Heart right ventricle (tissue), 16 donors: ENCODE data around the gene ZNF576. TPM values are rescaled to one million over a fixed set of nuclear protein-coding genes. Genes with fewer than 3 reads are reported as not detected.

ENCODE experiments used
- ATAC-seq, 8 donors: fragments of 200-7000 bp; cut with Tn5 transposase; one replicate each; pipeline ENCODE4 v1.9.1; 2020; ENCODE audit warnings: mild to moderate bottlenecking in 8 of 8, moderate library complexity in 8 of 8, moderate number of reproducible peaks in 1 of 8
- DNase-seq, 2 donors: peaks; one replicate each; pipeline ENCODE4 v3.0.0-alpha.2; 2020
- H3K27ac ChIP-seq, 10 donors: fragments of 200-600 bp; sonication (generic) in 2 of 10; one replicate each; pipeline versions ENCODE4 v1.5.0 to v1.8.0; 2020 to 2022; ENCODE audit warnings: mild to moderate bottlenecking in 3 of 10
- H3K27me3 ChIP-seq, 7 donors: fragments of 200-600 bp; one replicate each; pipeline ENCODE4 v1.8.0; 2021 to 2022; ENCODE audit warnings: mild to moderate bottlenecking in 2 of 7
- H3K36me3 ChIP-seq, 9 donors: fragments of 200-600 bp; sonication (generic) in 1 of 9; one replicate each; pipeline versions ENCODE4 v1.5.0 to v1.8.0; 2020 to 2022; ENCODE audit warnings: mild to moderate bottlenecking in 2 of 9
- H3K4me1 ChIP-seq, 9 donors: fragments of 200-600 bp; sonication (generic) in 1 of 9; one replicate each; pipeline versions ENCODE4 v1.5.0 to v1.8.0; 2020 to 2022; ENCODE audit warnings: mild to moderate bottlenecking in 4 of 9
- H3K4me3 ChIP-seq, 10 donors: fragments of 200-600 bp; sonication (generic) in 2 of 10; one replicate each; pipeline versions ENCODE4 v1.5.0 to v1.8.0; 2020 to 2022; ENCODE audit warnings: mild to moderate bottlenecking in 7 of 10, moderate library complexity in 2 of 10
- H3K9me3 ChIP-seq, 11 donors: fragments of 200-600 bp in 10 of 11; sonication (generic) in 2 of 11; one replicate each; pipeline versions ENCODE4 v1.5.0 to v1.8.0; 2013 to 2022; ENCODE audit warnings: mild to moderate bottlenecking in 2 of 11, control low read depth in 1 of 11, moderate library complexity in 1 of 11
- CTCF ChIP-seq, 9 donors: fragments of 200-600 bp; sonication (generic) in 2 of 9; IDR thresholded peaks; one replicate each; pipeline versions ENCODE4 v1.5.0 to v1.8.0; 2021 to 2022; ENCODE audit warnings: antibody characterized with exemption in 9 of 9, mild to moderate bottlenecking in 5 of 9, moderate library complexity in 1 of 9
- WGBS, 2 donors: extraction: QIAGEN DNeasy Blood & Tissue Kit; methylation state at CpG; one replicate each; pipeline ENCODE4 v1.1.7; 2013; ENCODE audit warnings: inconsistent platforms in 1 of 2; 5-methylcytosine and 5-hydroxymethylcytosine counted together
- intact Hi-C, 10 donors: fragments of 100-400 bp; cut with DNase I; formaldehyde crosslinking; loops; one replicate each; pipeline versions ENCODE4 v1.11.1 to v1.14.2; 2022
- polyA plus RNA-seq, 2 donors: library from polyadenylated mRNA; stranded (reverse); fragments of 200-250 nt; gene quantifications; one replicate each; pipeline ENCODE4 v1.2.3, GENCODE V29; 2013
- total RNA-seq, 10 donors: library from RNA; stranded (reverse); fragmentation: NEBNext Ultra II Directional in 3 of 10; extraction: Animal tissue kit (Norgen Biotek cat#: 25700) in 3 of 10; gene quantifications; one replicate each; pipeline versions ENCODE4 v1.2.1 to v1.2.4, GENCODE V29; 2021 to 2023
- donor health status: Arrhythmogenic right ventricular cardiomyopathy.
- donor health status: ischemic (EF 13 %, LVEDD 7.1; RV severe dilation, severe dysfunction).
- donor health status: healthy with polysubstance abuse.
- donor health status: DM: no; HTN: yes; CAD: no.
- donor health status: DM: no; HTN: no; CAD: no.
- donor health status: ischemic (EF 25% LVEDD 6.9; RV normal size, moderate dysfunction).
- donor health status: ischemic (EF 25% LVEDD 5.7; RV mildly dilated, moderate dysfunction).
- donor health status: healthy.
- donor health status: DM: yes; HTN: yes; CAD: no.
- donor health status: Ischemic cardiomyopathy.
- donor health status: ischemic (EF 35%, LVEDD 5.7; RV mildly dilated, moderate dysfunction).
- donor health status: nonischemic (EF 11% LVEDD 7.7; RV severe dilation, severe dysfunction).
- donor health status: DM: yes; HTN: yes; CAD: no.
- donor health status: PGD.
- donor health status: ischemic (EF 29% LVEDD 5.4; RV normal size, mild dysfunction).
- donor health status: nonischemic (EF 23%, LVEDD 6.1; RV moderate dilation, normal function).

ZNF576 gene
- total and polyA plus RNA-seq, 12 donors, result 6.7 to 20.9 (median 12.7) TPM

- peaks cover 0 to 3% (median 0%) of the 10 kb centered on the region in 9 donors for H3K4me1 ChIP-seq
- WGBS, 2 donors, result 93 to 96% methylated on average over 3 of the region's 3 CpGs
- no peak within 1 kb of the TSS for H3K4me3 ChIP-seq
- H3K27ac ChIP-seq, result no peak within 1 kb of the TSS
- ATAC-seq, result peak in 1 of 8 donors; percentile 24
- H3K27me3 ChIP-seq, result no peaks in the 10 kb centered on the region
- intact Hi-C loops, result no loop called here
- TF ChIP-seq CTCF (IDR thresholded peaks at IDR 0.05), result no peak
- peaks cover 0 to 56% (median 4%) of the 10 kb centered on the region in 9 donors for H3K36me3 ChIP-seq
- H3K9me3 ChIP-seq, result no peaks in the 10 kb centered on the region
- no peak for DNase-seq
These were observed 15.4 kb downstream of the ZNF576 start, which contains the start of gene SRRM5 for GRCh38 chr19:43611788-43612187. TSS of gene SRRM5 (plus strand) at chr19:43612088. CDS start at chr19:43612122, 34 bp downstream.

DNA sequence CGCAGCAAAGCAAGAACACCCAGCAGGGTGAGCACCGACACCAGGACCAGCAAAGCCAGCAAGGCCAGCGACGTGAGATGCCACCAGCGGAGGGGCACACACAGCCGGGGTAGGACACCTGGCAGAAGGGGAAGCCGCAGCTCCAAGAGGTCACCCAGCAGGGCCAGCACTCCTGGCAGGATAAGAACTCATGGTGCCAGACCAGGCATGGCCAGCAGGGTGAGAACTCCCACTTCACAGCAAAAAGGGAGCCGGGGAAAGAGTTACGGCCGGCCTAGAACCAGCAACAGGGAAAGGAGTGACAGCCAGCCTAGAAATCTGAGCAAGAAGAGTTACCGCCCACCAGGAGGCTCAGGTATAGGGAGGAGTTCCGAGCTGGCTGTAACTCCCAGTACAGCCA, 16.0 kb downstream of the ZNF576 start:
- intact Hi-C loops, result no loop called here
- TF ChIP-seq CTCF (IDR thresholded peaks at IDR 0.05), result no peak
- no peak for DNase-seq
- Histone ChIP-seq H3K27me3 (no peaks in the 10 kb centered on the region), H3K4me1 (no peaks in the 10 kb centered on the region), H3K4me3 (no peak overlapping the region), H3K9me3 (no peaks in the 10 kb centered on the region), H3K36me3 (peaks cover 0 to 52% (median 4%) of the 10 kb centered on the region in 9 donors), H3K27ac (no peak overlapping the region)
- 97 to 98% methylated on average over 12 of the region's 12 CpGs for WGBS, 2 donors
- ATAC-seq, result no peak

- DNase-seq (no peak), ATAC-seq (no peak)
- Histone ChIP-seq H3K27ac (no peak overlapping the region), H3K9me3 (no peaks in the 10 kb centered on the region), H3K36me3 (peaks cover 0 to 32% (median 4%) of the 10 kb centered on the region in 9 donors), H3K4me3 (no peak overlapping the region), H3K27me3 (no peaks in the 10 kb centered on the region), H3K4me1 (peaks cover 0 to 24% (median 7%) of the 10 kb centered on the region in 9 donors)
- WGBS, 2 donors, result 39 to 59% methylated on average over 1 of the region's 1 CpG
- intact Hi-C loops, result no loop called here
- TF ChIP-seq CTCF (IDR thresholded peaks at IDR 0.05), result no peak
These were observed 19.9 kb downstream of the ZNF576 start for GRCh38 chr19:43616306-43616705.

DNA sequence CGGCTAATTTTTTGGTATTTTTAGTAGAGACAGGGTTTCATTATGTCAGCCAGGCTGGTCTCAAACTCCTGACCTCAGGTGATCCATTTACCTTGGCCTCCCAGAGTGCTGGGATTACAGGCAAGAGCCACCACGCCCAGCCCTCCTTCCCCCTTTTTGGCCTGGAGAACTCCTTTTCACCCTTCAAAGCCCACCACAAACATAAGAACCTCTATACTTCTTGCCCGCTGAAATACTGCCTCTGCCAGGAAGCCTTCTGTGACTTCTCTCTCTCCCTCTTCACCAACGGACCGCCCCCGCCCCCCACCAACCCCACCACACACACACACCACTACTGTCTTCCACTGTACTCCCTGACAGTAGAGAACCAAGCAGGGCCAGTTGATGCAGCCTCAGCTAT, 20.6 kb downstream of the ZNF576 start:
- Histone ChIP-seq H3K27me3 (no peaks in the 10 kb centered on the region), H3K4me3 (no peak overlapping the region), H3K9me3 (no peaks in the 10 kb centered on the region), H3K36me3 (peaks cover 0 to 25% (median 4%) of the 10 kb centered on the region in 9 donors), H3K4me1 (peaks cover 0 to 24% (median 7%) of the 10 kb centered on the region in 9 donors), H3K27ac (no peak overlapping the region)
- DNase-seq (no peak), ATAC-seq (no peak)
- TF ChIP-seq CTCF (IDR thresholded peaks at IDR 0.05), result no peak
- intact Hi-C loops, result no loop called here
- WGBS, 2 donors, result 89 to 94% methylated on average over 6 of the region's 6 CpGs
